ENCODE data around the gene TMEM52. TPM values are rescaled to one million over a fixed set of nuclear protein-coding genes. Genes with fewer than 3 reads are reported as not detected.

TMEM52 gene
- total RNA-seq, 3 donors from 2014 or later (not counting 1 experiment from before 2014, with no cell fraction given), result 0.41 TPM; not detected in 2

GRCh38 chr1:1876335-1876930 is 42.6 kb downstream of the TMEM52 start:
- H3K27me3 Mint-ChIP-seq (ENCODE audit: low read depth in 2 of 2), result no peaks in the 10 kb centered on the region
- peaks cover 18% of the 10 kb centered on the region for H3K36me3 ChIP-seq (ENCODE audit: control insufficient read depth, insufficient read depth, low read length)
- no peaks in the 10 kb centered on the region for H3K9me3 Mint-ChIP-seq
- peaks cover 77 to 80% of the 10 kb centered on the region in 2 donors for H3K4me1 Mint-ChIP-seq
- peaks cover 81% of the 10 kb centered on the region for H3K4me1 ChIP-seq (ENCODE audit: control insufficient read depth, insufficient read depth, low read length)
- 73% methylated on average over 11 of the region's 11 CpGs for WGBS (ENCODE audit: insufficient coverage)
- intact Hi-C loops (cut with micrococcal nuclease), result no loop called here
- no peak for ATAC-seq
- TF ChIP-seq CTCF (IDR thresholded peaks at IDR 0.05), result no peak
- H3K9me3 ChIP-seq (ENCODE audit: control insufficient read depth, insufficient read depth, low read length), result no peaks in the 10 kb centered on the region
- no peaks in the 10 kb centered on the region for H3K36me3 Mint-ChIP-seq
- H3K27ac Mint-ChIP-seq, result peak overlapping the region; percentile 77 to 82
- no peaks in the 10 kb centered on the region for H3K27me3 ChIP-seq (ENCODE audit: control insufficient read depth, insufficient read depth, low read length)
- DNase-seq, result no peak
- peak overlapping the region; percentile 80 for H3K4me3 Mint-ChIP-seq
- H3K4me3 ChIP-seq (ENCODE audit: low read length), result no peak overlapping the region
- H3K27ac ChIP-seq (ENCODE audit: low read length), result no peak overlapping the region

- Mint-ChIP-seq H3K4me3 (peak overlapping the region; percentile 80), H3K27me3 (ENCODE audit: low read depth in 2 of 2) (no peaks in the 10 kb centered on the region), H3K36me3 (no peaks in the 10 kb centered on the region), H3K9me3 (no peaks in the 10 kb centered on the region), H3K4me1 (peaks cover 77 to 80% of the 10 kb centered on the region in 2 donors), H3K27ac (peak overlapping the region; percentile 77 to 82)
- ATAC-seq (peak in 2 of 3 donors; percentile 21 to 40), DNase-seq (no peak)
- 22% methylated on average over 1 of the region's 1 CpG for WGBS (ENCODE audit: insufficient coverage)
- H3K36me3 ChIP-seq (ENCODE audit: control insufficient read depth, insufficient read depth, low read length), result peaks cover 18% of the 10 kb centered on the region
- no peak overlapping the region for H3K4me3 ChIP-seq (ENCODE audit: low read length)
- H3K9me3 ChIP-seq (ENCODE audit: control insufficient read depth, insufficient read depth, low read length), result no peaks in the 10 kb centered on the region
- H3K27ac ChIP-seq (ENCODE audit: low read length), result no peak overlapping the region
- peaks cover 79% of the 10 kb centered on the region for H3K4me1 ChIP-seq (ENCODE audit: control insufficient read depth, insufficient read depth, low read length)
- intact Hi-C loops (cut with micrococcal nuclease), result no loop called here
- TF ChIP-seq CTCF (IDR thresholded peaks at IDR 0.05), result no peak
- no peaks in the 10 kb centered on the region for H3K27me3 ChIP-seq (ENCODE audit: control insufficient read depth, insufficient read depth, low read length)
Measured at GRCh38 chr1:1875932-1876331, 43.1 kb downstream of the TMEM52 start.

GRCh38 chr1:1874901-1875300 is 44.2 kb downstream of the TMEM52 start:
- H3K36me3 ChIP-seq (ENCODE audit: control insufficient read depth, insufficient read depth, low read length), result peaks cover 18% of the 10 kb centered on the region
- H3K27me3 ChIP-seq (ENCODE audit: control insufficient read depth, insufficient read depth, low read length), result no peaks in the 10 kb centered on the region
- H3K9me3 ChIP-seq (ENCODE audit: control insufficient read depth, insufficient read depth, low read length), result no peaks in the 10 kb centered on the region
- no peaks in the 10 kb centered on the region for H3K27me3 Mint-ChIP-seq (ENCODE audit: low read depth in 2 of 2)
- 92% methylated on average over 7 of the region's 7 CpGs for WGBS (ENCODE audit: insufficient coverage)
- H3K4me3 ChIP-seq (ENCODE audit: low read length), result no peak overlapping the region
- ATAC-seq (no peak), DNase-seq (no peak)
- no peaks in the 10 kb centered on the region for H3K36me3 Mint-ChIP-seq
- H3K4me1 ChIP-seq (ENCODE audit: control insufficient read depth, insufficient read depth, low read length), result peaks cover 71% of the 10 kb centered on the region
- H3K27ac ChIP-seq (ENCODE audit: low read length), result no peak overlapping the region
- peak overlapping the region; percentile 77 to 82 for H3K27ac Mint-ChIP-seq
- no peak for TF ChIP-seq CTCF (IDR thresholded peaks at IDR 0.05)
- H3K4me3 Mint-ChIP-seq, result no peak overlapping the region
- intact Hi-C loops (cut with micrococcal nuclease), result no loop called here
- peaks cover 82 to 83% of the 10 kb centered on the region in 2 donors for H3K4me1 Mint-ChIP-seq
- H3K9me3 Mint-ChIP-seq, result no peaks in the 10 kb centered on the region

DNA sequence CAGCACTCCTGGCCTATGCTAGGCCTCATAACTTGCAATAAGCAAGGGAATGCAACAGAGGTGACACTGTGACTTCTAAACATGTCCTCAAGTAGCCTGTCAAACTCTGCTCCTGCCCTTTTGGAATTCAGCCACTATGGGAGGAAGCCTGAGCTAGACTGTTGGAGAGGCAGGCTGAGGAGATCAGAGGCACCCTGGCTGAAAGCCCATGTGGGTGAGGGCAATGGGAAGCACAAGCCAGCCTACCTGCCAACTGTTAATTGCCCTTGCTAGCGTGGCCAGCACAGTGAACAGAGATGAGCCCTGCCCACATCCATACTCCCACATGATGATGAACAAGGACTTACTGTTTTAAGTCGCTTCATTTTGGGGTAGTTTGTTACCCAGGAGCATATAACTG is 45.9 kb downstream of the TMEM52 start:
- peak overlapping the region; percentile 51 for H3K4me3 Mint-ChIP-seq
- H3K36me3 ChIP-seq (ENCODE audit: control insufficient read depth, insufficient read depth, low read length), result peaks cover 11% of the 10 kb centered on the region
- intact Hi-C loops (cut with micrococcal nuclease), result no loop called here

More for the DNA sequence above, 45.9 kb downstream of the TMEM52 start:
- Histone ChIP-seq H3K4me1 (ENCODE audit: control insufficient read depth, insufficient read depth, low read length) (peaks cover 61% of the 10 kb centered on the region), H3K27me3 (ENCODE audit: control insufficient read depth, insufficient read depth, low read length) (no peaks in the 10 kb centered on the region), H3K4me3 (ENCODE audit: low read length) (no peak overlapping the region), H3K9me3 (ENCODE audit: control insufficient read depth, insufficient read depth, low read length) (no peaks in the 10 kb centered on the region), H3K27ac (ENCODE audit: low read length) (no peak overlapping the region)
- WGBS (ENCODE audit: insufficient coverage), result 91% methylated on average over 2 of the region's 2 CpGs
- Mint-ChIP-seq H3K27me3 (ENCODE audit: low read depth in 2 of 2) (no peaks in the 10 kb centered on the region), H3K4me1 (peaks cover 78 to 80% of the 10 kb centered on the region in 2 donors), H3K36me3 (no peaks in the 10 kb centered on the region), H3K27ac (peak overlapping the region; percentile 50 to 83), H3K9me3 (no peaks in the 10 kb centered on the region)
- ATAC-seq, result no peak
- TF ChIP-seq CTCF (IDR thresholded peaks at IDR 0.05), result no peak
- DNase-seq, result no peak

Data from natural killer cell (primary cell).